ENCODE data around the gene UCP3.

The UCP3 gene

DNA sequence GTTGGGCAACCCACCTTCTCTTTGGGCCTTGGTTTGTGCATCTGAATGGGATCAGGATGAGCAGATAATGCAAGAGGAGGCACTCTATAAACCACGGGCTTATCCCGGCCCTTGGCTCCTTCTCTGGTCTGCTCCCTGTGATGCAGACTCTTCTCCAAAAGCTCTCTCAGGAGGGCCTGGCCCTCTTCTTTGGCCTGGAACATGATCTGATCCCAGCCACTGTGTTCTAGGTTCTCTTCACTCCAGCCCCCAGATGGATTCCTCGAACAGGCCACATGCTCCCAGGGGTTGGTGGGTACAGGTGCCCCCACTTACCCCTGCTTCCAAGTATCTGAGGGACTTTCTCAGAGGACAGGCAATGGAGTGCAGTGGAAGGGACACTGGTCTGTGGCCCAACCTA, 8.7 kb upstream of the UCP3 start:
- no peak for DNase-seq

DNA sequence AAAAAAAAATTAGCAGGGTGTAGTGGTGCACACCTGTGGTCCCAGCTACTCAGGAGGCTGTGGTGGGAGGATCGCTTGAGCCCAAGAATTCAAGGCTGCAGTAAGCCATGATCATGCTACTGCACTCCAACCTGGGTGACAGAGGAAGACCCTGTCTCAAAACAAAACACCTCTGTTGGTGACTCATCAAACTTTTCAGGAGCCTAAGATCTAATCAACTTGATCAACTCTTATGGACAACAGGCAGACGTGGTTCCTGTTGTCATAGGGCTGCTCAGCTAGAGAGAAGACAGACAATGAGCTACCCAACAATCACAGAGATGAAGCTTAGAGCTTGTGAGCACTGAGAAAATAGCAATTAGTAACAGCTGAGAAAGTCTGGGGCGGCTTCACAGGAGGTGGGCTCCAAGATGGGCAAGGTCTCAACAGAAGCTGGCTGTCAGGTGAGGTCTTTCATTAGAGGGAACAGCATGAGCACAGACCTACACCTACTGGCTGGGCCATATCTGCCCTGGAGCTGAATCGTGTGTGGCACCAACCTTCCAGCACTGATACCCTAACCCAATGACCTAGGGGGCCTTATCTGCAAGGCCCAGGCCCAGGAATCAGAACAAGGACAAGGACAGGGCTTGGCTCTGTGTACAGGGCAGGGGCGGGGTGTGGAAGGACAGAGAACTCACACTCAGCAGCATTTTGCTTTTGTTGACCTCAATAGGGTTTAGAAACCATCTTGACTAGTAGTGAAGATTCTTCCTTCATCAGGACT, 7.2 kb upstream of the UCP3 start:
- DNase-seq, result no peak

DNA sequence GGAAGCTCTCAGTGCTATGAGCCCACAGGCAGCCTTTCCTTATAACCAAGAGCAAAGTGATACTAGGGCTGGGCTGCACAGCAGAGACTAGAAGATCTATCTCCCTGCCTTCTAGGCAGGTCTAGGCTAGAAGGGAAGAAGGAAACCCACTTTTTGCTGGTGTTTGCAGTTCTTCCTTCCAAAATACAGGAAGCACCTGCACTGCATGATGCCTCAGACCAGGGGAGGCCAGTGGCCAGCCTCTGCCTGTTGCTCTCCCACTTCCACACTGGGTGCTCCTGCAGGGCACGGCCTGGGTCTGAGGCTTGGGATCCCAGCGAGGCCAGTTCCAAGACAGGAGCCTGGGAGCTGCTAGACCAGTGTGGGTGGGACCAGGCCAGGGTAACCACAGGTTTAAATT, 6.0 kb upstream of the UCP3 start:
- no peak for DNase-seq

DNA sequence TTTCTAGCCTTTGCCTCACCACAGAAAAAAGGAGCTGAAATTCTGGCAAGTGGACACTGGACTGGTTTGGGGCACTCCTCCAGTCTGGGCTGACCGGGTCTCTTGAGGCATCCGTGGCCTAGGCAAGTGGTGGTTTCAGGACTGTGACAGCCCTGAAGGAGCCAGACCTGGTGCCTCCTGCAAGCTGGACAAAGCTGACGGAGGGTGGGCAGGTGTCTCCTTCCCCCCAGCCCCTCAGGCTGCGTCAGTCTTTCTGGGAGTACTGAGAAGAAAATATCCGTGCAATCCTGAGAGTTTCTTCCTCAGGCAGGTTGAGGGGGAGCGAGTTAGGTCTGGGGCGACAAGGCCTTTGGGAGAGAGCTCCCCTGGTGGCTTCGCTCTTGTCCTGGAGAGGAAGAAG, 4.3 kb upstream of the UCP3 start:
- DNase-seq, result no peak

DNA sequence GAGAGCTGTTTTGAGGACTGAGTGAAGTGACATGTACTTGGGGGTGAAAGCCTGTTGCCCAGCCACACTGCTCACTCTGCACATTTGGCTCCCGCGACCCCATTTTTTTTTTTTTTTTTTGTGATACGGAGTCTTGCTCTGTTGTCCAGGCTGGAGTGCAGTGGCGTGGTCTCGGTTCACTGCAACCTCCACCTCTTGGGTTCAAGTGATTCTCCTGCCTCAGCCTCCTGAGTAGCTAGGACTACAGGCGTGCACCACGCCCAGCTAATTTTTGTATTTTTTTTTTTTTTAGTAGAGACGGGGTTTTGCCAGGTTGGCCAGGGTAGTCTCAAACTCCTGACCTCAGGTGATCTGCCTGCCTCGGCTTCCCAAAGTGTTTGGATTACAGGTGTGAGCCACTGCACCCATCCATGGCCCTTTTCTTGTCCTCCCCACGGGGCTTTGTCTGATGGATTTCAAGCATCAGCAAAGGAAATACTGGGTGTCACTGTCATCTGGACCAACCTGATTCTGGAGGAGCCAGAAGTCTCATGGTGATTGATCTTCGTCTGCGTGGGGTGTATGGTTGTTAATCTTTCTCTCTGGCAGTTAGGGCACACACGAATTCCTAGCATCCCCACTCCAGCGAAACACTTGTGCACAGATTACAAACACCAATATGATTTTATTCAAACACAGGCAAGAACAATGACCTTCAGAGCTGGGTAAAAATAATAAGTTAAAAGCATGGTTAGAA, 3.4 kb upstream of the UCP3 start:
- DNase-seq, result no peak

DNA sequence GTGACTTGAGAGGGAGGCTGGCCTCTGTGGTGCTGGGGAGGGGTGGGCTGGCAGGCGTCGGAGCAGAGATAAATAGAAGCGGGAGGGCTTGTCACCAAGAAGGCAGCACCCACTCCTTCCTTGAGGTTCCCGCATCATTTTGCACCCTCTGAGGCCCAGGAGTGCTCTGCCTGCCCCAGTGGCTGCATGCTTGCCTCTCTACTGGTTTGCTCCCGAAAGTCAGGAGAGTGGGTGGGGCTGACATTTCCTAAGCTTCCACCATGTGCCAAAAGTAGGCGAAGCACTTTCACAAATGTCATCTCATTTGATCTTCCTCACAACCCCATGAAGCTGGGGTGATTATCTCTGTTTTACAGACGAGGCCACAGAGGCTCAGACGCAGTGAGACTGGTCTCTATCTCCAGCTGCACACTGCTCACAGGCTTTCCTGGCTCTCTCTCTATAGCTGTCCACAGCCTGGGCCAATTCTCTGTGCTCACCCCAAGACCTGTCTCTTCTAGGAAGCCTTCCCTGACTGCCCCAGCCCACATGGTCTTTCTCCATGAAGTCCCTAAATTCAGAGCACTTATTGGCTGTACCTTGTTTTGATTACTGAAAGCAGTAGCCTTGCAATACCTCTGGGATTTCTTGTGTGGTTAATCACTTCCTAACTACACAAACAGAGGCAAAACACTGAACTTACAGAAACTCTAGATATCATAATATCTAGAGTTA, 2.6 kb upstream of the UCP3 start:
- no peak for DNase-seq

DNA sequence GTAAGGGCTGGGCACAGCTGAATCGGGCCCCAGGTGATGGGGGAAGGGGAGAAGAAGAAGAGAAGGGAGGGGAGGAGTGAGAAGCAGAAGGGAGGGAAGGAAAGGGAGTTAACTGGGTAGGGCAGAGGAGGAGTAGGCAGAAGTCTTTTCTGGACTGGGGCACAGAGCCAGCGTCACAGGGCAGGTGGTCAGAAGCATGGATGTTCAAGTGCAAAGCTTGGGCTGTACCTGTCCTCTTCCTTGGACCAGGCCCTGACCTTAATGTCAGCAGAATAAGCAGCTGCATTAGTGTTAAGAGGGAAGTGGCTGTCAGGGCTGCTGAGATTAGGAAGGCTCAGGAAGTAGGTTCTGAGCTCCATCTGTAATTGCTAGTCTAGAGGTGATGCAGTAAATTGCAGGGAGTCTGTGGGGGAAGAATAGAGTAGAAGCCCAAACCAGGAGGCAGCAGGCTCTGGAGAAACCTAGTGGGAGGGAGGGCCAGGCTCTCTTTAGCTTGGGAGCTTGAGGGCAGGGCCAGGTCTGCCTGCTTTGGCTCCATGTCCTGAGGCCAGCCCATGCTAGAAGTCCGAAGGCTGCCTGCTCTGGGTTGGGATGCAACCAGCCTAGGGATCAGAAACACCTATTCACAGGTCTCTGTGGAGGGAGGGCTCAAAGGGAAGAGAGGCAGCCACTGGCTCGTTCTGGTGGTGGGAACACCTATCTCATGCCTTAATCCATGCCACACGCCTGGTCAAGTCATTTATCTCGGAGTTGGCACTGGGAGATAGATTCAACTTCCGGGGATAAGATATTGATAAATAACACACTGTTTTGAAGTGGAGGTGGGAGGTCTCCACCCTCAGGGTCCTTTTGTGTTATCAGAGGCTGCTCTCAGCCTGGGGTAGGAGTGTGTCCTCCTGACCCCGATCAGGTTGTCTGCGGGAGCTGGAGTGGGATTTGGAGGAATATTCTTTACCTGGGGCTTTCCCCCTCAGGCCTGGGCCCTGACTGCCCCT, 1.7 kb upstream of the UCP3 start:
- DNase-seq, result no peak

DNA sequence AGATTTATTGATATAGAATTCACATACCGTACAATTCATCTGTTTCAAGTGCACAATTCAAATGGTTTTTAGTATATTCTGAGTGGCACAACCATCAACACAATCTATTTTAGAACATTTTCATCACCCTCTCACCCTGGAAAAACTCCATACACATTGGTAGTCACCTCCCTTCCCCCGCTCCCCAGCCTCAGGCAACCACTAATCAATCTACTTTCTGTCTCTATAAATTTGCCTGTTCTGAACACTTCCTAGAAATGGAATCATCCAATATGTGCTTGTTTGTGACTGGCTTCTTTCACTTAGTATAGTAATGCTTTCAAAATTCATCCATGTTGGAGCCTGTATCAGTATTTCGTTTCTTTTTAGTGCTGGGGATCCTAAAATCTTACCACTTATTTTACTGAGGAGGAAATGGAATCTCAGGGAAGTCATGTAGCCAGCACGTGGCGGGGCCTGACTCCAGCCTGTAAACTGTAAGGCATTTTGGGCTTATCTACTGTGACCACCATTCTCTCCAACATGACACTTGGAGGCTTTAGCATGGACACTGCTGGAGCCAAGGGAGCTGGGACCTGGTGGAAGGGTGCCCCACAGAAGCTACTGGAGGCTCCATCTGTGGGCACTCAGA, 905 bp upstream of the UCP3 start:
- DNase-seq, result no peak

DNA sequence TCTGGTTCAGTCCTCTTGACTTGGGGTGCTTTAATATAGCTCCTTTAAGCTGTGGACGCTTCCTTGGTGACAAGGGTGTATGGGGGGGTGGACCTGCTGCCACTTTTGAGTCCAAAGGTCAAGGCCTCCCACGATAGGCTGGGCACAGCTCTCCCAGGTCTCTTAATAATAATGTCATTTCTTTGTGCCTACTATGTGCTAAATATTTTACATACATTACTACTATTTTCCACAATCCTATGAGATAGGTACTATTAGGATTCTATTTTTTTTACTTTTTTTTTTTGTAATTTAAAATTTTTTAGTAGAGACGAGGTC, 304 bp upstream of the UCP3 start:
- DNase-seq, result no peak

DNA sequence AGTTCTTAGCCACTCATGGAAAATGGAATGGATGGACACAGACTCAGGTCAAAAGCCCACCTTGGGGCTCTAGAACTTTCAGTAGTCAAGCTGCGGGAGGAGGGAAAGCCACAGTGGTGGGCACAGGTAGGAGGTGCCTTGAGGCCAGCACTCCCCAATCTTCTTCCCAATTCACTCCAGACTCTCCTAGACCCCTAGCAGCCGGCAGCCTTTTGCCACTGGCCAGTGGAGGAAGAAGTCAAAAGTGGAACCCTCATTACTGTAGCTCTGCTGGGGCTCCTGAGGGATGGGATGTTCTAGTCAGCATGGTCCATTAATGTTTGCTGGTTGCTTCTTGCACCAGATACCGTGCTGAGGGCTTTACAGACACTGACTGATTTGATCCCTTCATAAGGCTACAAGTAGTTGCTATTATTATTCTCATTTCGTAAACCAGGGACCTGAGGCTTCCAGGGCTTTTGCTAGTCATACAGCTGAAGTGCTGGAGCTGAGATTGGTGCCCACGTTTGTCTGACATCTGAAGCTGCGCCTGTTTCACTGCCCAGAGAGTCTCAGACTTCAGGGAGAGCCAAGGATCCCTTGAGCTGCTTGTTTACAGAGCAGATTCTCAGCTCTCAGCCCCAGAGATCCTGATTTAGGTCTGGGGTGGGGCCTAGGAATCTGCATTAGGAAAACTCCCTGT, 1.1 kb downstream of the UCP3 start:
- no peak for DNase-seq

DNA sequence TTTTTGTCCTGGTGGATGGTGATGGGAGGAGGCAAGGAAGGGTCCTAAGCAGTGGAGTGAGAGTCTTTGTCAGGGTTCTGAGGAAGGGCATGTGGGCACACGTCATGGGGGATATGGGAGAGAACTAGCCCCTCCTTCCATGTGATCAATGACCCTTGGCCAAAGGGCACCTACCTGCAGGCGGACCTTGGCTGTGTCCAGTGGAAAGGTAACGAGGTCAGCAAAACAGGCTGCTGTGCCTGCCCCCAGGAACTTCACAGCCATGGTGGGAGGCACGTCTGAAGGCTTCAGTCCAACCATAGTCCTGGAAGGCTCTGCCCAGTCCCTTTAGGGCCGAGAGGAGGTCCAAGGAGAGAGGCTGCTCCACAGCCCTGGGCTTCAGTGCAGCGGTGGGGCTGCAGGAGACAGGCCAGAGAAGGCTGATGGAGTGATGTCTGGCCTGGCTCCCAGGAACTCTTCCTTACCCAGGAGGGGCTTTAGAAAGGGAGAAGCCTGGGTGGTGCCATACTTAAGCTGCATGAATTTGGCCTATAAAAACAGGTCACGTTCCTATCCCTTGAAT, 2.1 kb downstream of the UCP3 start:
- DNase-seq, result no peak

DNA sequence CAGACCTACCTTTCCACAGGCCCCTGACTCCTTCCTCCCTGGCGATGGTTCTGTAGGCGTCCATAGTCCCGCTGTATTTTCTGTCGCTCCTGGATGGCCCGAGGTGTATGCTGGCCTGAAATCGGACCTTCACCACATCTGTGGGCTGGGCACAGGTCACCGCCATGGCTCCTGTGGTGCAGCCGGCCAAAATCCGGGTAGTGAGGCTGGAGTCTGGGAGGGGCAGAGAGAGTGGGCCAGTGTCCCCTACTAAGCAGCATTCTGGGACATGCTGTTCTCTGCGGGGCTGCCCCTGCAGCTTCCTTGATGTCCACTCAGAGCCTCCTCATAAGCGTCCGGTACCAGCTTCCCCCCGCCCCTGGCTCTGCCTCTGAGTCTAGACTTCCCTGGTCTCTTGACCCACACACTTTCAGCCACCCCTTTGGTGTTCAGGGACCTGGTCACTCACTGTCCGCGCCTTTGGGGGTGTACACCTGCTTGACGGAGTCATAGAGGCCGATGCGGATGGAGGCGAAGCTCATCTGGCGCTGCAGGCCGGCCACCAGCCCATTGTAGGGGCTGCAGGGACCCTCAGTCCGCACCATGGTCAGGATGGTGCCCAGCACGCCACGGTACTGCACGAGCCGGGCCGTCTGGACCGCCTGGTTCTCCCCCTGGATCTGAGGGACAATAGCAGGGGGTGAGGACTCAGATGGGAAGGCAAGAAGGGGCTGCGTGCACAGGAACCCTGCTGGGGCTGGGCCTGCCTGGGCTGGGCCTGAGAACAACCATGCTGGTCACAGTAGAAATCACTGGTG, 3.0 kb downstream of the UCP3 start:
- DNase-seq, result no peak

DNA sequence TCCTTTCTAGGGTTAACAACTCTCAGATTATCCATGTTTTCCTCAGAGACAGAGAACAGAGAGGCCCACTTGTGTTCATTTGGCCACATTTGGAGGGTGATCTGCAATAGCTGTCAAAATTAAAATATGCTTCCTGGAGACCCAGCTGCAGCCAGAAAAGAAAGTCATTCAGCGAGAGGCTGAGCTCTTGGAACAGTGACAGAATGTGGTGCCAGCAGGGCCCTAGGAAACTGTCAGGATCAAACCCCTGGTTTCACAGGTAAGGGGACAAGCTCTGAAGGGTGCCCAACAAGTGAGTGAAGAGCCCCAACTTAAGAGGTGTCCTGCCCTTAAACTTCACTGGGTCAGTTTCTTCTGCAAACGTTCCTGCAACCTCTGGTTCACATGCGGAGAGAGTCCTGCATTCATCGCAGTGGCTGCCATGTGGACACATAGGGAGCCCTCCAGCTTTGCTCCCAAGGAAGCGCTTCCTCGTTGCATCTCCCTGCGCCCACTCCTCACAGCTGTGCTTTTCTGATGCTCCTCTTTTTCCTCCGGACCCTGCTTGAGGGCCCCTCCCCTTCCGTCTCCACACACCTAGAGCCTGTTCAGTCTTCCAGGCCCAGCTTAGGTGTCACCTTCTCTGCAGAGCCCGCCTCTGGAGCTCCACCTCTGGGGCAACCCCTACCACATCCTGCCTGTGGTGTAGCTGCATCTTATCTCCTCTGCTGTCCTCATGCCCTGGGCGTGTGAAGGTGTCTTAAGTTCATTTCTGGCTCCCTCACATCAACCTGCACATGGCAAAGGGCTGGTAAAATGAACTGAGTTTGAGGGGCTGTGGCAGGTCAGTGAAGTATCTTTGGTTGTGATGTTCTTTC, 3.9 kb downstream of the UCP3 start:
- DNase-seq, result peak; percentile 71

DNA sequence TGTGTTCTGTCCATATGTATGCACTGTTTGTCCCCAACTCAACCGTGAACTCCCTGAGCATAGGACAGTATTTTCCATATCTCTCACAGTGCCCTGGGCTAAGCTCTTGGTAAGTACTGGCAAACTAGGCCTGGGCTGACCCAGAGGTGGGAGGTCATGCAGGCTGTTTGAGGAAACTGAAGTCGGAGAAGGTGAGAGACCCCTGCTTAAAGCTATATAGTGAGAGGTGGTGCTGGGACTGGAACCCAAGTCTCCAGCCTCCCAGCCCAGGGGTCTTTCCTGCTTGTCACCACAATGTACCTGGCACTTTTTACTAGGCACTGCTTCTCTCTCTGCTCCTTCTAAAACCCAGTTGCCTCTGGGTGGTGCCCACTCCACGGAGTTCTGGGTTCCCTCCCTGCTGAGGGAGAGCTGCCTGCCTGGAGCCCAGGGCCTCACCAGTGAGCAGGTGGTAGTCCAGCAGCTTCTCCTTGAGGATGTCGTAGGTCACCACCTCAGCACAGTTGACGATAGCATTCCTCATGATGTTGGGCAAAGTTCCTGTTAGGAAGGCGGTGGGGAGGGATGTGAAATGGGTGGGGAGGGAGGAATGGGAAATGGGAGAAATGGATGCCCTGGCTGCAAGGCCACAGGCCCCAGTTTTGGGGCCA, 4.7 kb downstream of the UCP3 start:
- DNase-seq, result no peak

DNA sequence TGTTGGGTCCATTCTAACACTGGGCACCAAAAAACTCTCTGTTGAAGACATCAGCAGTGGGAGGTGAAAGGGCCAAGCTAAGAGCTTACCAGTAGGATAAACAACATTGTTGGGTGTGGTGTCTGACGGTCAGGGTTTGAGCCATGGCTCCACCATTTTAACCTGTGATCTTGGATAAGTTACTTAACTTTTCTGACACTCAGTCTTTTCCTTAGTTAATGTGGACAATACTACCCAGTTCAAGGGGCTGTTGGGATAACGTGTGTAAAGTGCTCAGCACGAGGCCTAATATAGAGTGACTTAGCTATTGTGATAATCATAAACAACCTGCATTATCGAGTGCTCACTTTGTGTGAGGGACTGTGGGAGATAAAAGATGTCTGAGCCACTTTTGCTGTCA, 6.1 kb downstream of the UCP3 start:
- no peak for DNase-seq

DNA sequence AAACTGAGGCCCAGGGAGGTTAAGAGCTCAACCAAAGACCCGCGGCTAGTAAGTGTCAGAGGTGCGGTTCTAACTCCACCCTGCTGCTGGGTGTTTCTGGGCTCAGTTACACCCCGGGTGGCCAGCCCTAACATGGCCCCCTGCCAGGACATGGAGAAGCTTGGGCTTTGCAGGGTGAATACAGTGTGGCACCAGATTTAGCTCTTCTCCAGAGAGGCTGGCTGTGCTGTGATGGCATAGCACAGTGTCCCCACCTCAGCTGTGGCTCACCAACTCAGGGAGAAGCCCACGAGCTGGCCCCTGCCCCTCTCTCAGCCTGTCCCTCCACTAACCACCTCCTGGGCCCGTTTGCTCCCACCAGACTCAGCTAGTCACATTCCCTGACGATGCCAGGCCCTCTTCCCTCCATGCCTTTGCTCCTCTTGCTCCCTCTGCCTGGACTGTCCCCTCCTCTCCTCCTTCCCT, 7.0 kb downstream of the UCP3 start:
- no peak for DNase-seq

DNA sequence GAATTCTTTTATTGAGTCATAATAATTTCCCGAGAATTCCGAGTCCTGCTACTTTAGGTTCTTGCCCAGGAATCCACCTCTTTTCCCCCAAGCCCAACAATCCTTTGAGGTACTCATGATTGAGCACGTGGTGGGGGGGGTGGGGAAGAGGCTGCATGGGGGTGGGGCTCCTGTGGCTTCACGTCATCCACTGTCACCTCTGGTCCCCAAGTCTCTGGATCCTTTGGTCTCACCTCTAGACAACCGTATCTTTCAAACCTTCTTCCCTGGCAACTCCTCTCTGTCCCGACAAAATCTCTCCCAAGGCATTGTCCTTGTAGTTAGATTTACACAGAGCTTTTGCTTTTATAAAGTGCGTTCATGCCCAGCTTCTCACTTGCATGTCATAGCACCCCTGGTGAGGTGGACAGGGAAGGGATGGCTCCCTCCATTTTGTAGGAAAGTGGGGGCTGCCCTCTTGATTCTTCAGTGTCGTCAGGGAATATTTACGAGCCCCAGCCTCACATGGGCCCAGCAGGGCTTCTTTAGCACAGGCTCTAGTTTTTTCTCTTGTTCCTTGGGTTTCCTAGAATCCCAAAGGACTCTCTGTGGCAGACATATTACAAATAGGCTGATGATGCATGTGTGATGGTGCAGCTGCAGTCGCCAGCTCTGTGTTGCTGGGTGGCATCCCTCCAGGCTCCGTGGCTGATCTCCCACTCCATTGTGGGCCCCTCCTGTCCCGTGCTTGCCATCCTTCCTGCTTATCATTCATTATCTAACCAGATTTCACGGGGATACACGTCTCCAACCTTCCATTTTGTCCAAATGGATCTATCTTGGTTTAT, 8.4 kb downstream of the UCP3 start:
- no peak for DNase-seq

Measured in NK-92 treated with Interleukin-12 subunit alpha and Interleukin-12 subunit beta, amount 100 ng/mL, for 24 hours (cell line).